ENCODE results near the gene SLC6A1. TPM values are rescaled to one million over a fixed set of nuclear protein-coding genes. Genes with fewer than 3 reads are reported as not detected.

SLC6A1 gene
- total RNA-seq, 1 donor from 2014 or later = 7.5 TPM

DNA sequence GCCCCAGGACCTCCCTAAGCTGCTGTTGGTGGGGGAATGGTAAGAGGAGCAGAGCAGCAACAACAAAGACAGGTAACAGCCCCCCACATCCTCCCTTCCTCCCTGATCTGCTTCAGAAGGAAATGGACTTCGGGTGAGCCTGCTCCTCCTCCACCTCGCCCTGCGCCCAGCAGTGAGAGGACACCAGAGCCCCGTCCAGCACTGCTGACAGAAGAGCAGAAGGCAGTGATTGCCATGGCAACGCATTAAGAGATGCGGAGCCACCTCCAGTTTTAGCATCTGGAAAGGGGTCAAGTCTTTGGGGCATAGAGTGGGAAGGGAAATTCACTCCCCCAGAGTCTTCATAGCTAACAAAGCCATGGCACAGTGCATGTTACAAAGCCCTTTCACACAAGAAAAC, 84.2 kb downstream of the SLC6A1 start:
- H3K27me3 Mint-ChIP-seq (ENCODE audit: unreplicated experiment) = no peaks in the 10 kb centered on the region
- TF ChIP-seq, protein P1, sequence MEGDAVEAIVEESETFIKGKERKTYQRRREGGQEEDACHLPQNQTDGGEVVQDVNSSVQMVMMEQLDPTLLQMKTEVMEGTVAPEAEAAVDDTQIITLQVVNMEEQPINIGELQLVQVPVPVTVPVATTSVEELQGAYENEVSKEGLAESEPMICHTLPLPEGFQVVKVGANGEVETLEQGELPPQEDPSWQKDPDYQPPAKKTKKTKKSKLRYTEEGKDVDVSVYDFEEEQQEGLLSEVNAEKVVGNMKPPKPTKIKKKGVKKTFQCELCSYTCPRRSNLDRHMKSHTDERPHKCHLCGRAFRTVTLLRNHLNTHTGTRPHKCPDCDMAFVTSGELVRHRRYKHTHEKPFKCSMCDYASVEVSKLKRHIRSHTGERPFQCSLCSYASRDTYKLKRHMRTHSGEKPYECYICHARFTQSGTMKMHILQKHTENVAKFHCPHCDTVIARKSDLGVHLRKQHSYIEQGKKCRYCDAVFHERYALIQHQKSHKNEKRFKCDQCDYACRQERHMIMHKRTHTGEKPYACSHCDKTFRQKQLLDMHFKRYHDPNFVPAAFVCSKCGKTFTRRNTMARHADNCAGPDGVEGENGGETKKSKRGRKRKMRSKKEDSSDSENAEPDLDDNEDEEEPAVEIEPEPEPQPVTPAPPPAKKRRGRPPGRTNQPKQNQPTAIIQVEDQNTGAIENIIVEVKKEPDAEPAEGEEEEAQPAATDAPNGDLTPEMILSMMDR (IDR thresholded peaks at IDR 0.05; ENCODE audit: unreplicated experiment) = no peak
- peaks cover 5% of the 10 kb centered on the region for H3K36me3 Mint-ChIP-seq (ENCODE audit: low read depth, unreplicated experiment)
- H3K4me1 Mint-ChIP-seq (ENCODE audit: unreplicated experiment) = no peaks in the 10 kb centered on the region
- H3K27ac Mint-ChIP-seq (ENCODE audit: unreplicated experiment) = no peak overlapping the region
- DNase-seq (ENCODE audit: low spot score) = no peak
- H3K9me3 Mint-ChIP-seq (ENCODE audit: unreplicated experiment) = no peaks in the 10 kb centered on the region
- H3K4me3 Mint-ChIP-seq (ENCODE audit: unreplicated experiment) = no peak overlapping the region

DNA sequence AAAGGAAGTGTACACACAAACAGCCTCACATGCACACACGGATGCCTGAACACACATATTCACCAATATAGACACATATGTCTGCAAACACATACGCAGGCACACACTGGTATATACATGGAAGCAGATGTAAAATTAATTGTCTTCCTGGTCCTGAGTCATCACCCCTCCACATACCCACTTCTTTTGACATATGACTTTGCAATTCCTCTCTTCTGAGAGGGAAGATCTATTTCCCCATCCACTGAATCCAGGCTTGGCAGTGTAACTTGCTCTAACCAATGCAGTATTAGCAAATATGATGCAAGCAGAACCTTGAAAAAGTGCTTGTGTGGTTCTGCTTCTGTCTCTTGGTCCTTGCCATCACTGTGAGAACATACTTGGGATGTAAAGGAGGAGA, 84.9 kb downstream of the SLC6A1 start:
- no peaks in the 10 kb centered on the region for H3K4me1 Mint-ChIP-seq (ENCODE audit: unreplicated experiment)
- H3K27ac Mint-ChIP-seq (ENCODE audit: unreplicated experiment) = no peak overlapping the region
- DNase-seq (ENCODE audit: low spot score) = no peak
- H3K36me3 Mint-ChIP-seq (ENCODE audit: low read depth, unreplicated experiment) = peaks cover 5% of the 10 kb centered on the region
- H3K4me3 Mint-ChIP-seq (ENCODE audit: unreplicated experiment) = no peak overlapping the region
- no peaks in the 10 kb centered on the region for H3K9me3 Mint-ChIP-seq (ENCODE audit: unreplicated experiment)
- TF ChIP-seq, protein P1 (IDR thresholded peaks at IDR 0.05; ENCODE audit: unreplicated experiment) = no peak
- H3K27me3 Mint-ChIP-seq (ENCODE audit: unreplicated experiment) = no peaks in the 10 kb centered on the region

DNA sequence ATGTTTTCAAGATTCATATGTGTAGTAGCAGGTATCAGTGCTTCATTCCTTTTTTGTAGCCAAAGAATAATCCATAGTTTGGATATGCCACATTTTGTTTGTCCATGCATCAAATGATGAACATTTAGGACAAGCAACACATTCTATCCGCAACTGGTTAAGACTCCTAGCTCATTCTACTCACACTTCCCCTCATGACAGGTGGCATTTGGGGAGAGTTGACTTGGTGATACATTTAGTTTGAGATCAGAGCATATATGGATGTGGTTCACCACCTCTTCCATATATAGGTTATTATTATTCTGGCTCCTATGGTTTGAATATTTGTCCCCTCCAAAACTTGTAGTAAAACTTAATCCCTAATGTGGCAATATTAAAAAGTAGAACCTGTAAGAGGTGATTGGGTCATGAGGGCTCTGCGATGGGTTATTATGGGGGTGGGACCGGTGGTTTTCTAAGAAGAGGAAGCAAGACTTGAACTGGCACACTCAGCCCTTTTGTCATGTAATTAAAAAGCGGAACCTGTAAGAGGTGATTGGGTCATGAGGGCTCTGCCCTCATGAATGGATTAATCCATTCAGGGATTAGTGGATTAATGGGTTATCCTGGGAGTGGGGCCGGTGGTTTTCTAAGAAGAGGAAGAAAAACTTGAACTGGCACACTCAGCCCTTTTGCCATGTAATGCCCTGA, 86.4 kb downstream of the SLC6A1 start:
- H3K36me3 Mint-ChIP-seq (ENCODE audit: low read depth, unreplicated experiment) = peaks cover 5% of the 10 kb centered on the region
- H3K9me3 Mint-ChIP-seq (ENCODE audit: unreplicated experiment) = no peaks in the 10 kb centered on the region
- no peak for DNase-seq (ENCODE audit: low spot score)
- H3K27me3 Mint-ChIP-seq (ENCODE audit: unreplicated experiment) = no peaks in the 10 kb centered on the region
- TF ChIP-seq, protein P1 (IDR thresholded peaks at IDR 0.05; ENCODE audit: unreplicated experiment) = no peak
- no peak overlapping the region for H3K27ac Mint-ChIP-seq (ENCODE audit: unreplicated experiment)
- no peak overlapping the region for H3K4me3 Mint-ChIP-seq (ENCODE audit: unreplicated experiment)
- H3K4me1 Mint-ChIP-seq (ENCODE audit: unreplicated experiment) = no peaks in the 10 kb centered on the region

DNA sequence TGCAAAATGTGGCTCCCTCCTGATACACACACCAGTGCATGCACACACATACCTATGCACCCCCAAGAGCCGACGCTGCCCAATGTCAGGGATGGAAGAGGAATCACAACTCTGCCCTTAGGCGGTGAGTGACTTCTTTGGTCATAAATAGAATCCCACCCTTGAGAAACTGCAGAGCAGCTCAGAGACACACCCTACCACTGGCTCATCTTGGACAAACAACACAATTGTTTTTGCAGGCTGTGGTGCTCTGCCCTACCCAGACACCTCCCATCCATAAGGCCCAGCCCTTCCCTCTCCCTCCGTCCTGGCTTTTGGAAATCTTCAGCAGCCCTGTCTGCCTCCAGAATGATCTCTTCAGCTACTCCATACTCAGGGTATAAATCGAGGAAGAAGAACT, 87.9 kb downstream of the SLC6A1 start:
- peaks cover 5% of the 10 kb centered on the region for H3K36me3 Mint-ChIP-seq (ENCODE audit: low read depth, unreplicated experiment)
- H3K9me3 Mint-ChIP-seq (ENCODE audit: unreplicated experiment) = no peaks in the 10 kb centered on the region
- no peak overlapping the region for H3K27ac Mint-ChIP-seq (ENCODE audit: unreplicated experiment)
- no peak overlapping the region for H3K4me3 Mint-ChIP-seq (ENCODE audit: unreplicated experiment)
- no peaks in the 10 kb centered on the region for H3K4me1 Mint-ChIP-seq (ENCODE audit: unreplicated experiment)
- no peaks in the 10 kb centered on the region for H3K27me3 Mint-ChIP-seq (ENCODE audit: unreplicated experiment)
- no peak for DNase-seq (ENCODE audit: low spot score)
- TF ChIP-seq, protein P1 (IDR thresholded peaks at IDR 0.05; ENCODE audit: unreplicated experiment) = no peak

DNA sequence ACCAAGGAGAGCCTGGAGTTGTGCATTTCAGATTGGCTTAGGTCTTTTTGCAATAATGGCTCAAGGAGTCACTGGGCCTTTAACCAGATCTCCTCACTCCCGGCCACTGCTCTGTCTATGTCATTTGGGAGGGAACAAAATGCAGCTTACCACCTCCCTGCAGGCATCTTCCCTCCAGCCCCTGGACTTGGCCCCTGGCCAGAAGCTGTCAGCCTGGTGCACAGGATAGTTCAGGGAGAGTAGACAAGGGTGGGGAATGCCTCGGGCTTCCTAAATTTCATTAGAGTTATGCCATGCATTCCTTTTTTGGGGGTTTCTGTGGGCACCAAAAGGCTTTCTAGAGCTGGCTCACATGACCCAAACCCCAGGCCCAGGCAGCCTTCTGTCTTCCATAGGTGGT, 91.5 kb downstream of the SLC6A1 start:
- Mint-ChIP-seq H3K4me3 (ENCODE audit: unreplicated experiment) (no peak overlapping the region), H3K36me3 (ENCODE audit: low read depth, unreplicated experiment) (no peaks in the 10 kb centered on the region), H3K27ac (ENCODE audit: unreplicated experiment) (no peak overlapping the region), H3K4me1 (ENCODE audit: unreplicated experiment) (no peaks in the 10 kb centered on the region), H3K27me3 (ENCODE audit: unreplicated experiment) (no peaks in the 10 kb centered on the region), H3K9me3 (ENCODE audit: unreplicated experiment) (no peaks in the 10 kb centered on the region)
- TF ChIP-seq, protein P1 (IDR thresholded peaks at IDR 0.05; ENCODE audit: unreplicated experiment) = no peak
- DNase-seq (ENCODE audit: low spot score) = no peak
